H9 (cell line): Measurements from ENCODE around the gene ABLIM3. TPM values are rescaled to one million over a fixed set of nuclear protein-coding genes. Genes with fewer than 3 reads are reported as not detected.

Experiments used
- DNase-seq: peaks from one replicate; pipeline ENCODE4 v3.0.0-alpha.2; 2017
- H2AFZ ChIP-seq: one replicate; pipeline ENCODE4 v1.6.1; 2013; ENCODE audit warnings: mild to moderate bottlenecking, low read length, control low read depth, moderate library complexity
- H2AK5ac ChIP-seq: 2 replicates; pipeline ENCODE4 v1.6.1; 2013; ENCODE audit warnings: low read length, control low read depth, mixed read lengths; ENCODE audit not compliant: insufficient read length
- H2BK120ac ChIP-seq: one replicate; pipeline ENCODE4 v1.6.1; 2013; ENCODE audit warnings: low read depth, mild to moderate bottlenecking, low read length, control low read depth, inconsistent platforms; ENCODE audit not compliant: poor library complexity, severe bottlenecking
- H2BK12ac ChIP-seq: 2 replicates; pipeline ENCODE4 v1.6.1; 2013; ENCODE audit warnings: low read length, control low read depth, mixed read lengths, low read depth; ENCODE audit not compliant: insufficient read length
- H2BK15ac ChIP-seq: 2 replicates; pipeline ENCODE4 v1.6.1; 2013; ENCODE audit warnings: low read depth, low read length, control low read depth
- H2BK20ac ChIP-seq: one replicate; pipeline ENCODE4 v1.6.1; 2013; ENCODE audit warnings: low read depth, mild to moderate bottlenecking, low read length, control low read depth, inconsistent platforms; ENCODE audit not compliant: poor library complexity, severe bottlenecking
- H2BK5ac ChIP-seq: 2 replicates; pipeline ENCODE4 v1.6.1; 2013; ENCODE audit warnings: low read length, control low read depth, mixed read lengths; ENCODE audit not compliant: insufficient read length
- H3K14ac ChIP-seq: 2 replicates; pipeline ENCODE4 v1.6.1; 2013; ENCODE audit warnings: low read length, control low read depth; ENCODE audit not compliant: insufficient read depth
- H3K18ac ChIP-seq: 2 replicates; pipeline ENCODE4 v1.6.1; 2013; ENCODE audit warnings: low read depth, mild to moderate bottlenecking, mixed read lengths, low read length, control low read depth; ENCODE audit not compliant: insufficient read length
- H3K23ac ChIP-seq: 2 replicates; pipeline ENCODE4 v1.6.1; 2013; ENCODE audit warnings: low read length, control low read depth, mixed read lengths, low read depth; ENCODE audit not compliant: insufficient read length
- H3K23me2 ChIP-seq: 2 replicates; pipeline ENCODE4 v1.6.1; 2013; ENCODE audit warnings: low read depth, mild to moderate bottlenecking, mixed read lengths, low read length, control low read depth; ENCODE audit not compliant: insufficient read length, poor library complexity, severe bottlenecking
- H3K27ac ChIP-seq: 2 replicates; pipeline ENCODE4 v1.5.1; 2013; ENCODE audit warnings: low read length, control low read depth, mixed read lengths, low read depth; ENCODE audit not compliant: insufficient read length
- H3K27me3 ChIP-seq: 2 replicates; pipeline ENCODE4 v1.6.1; 2013; ENCODE audit warnings: low read length, control low read depth, inconsistent platforms; ENCODE audit not compliant: insufficient read depth
- H3K4ac ChIP-seq: 2 replicates; pipeline ENCODE4 v1.6.1; 2013; ENCODE audit warnings: low read depth, mild to moderate bottlenecking, control low read depth, inconsistent platforms, low read length, moderate library complexity
- H3K4me1 ChIP-seq: 2 replicates; pipeline ENCODE4 v1.6.1; 2013; ENCODE audit warnings: low read length, control low read depth, inconsistent platforms; ENCODE audit not compliant: insufficient read depth
- H3K4me2 ChIP-seq: 2 replicates; pipeline ENCODE4 v1.6.1; 2013; ENCODE audit warnings: low read length, control low read depth, mixed read lengths; ENCODE audit not compliant: insufficient read length, insufficient read depth
- H3K56ac ChIP-seq: 2 replicates; pipeline ENCODE4 v1.6.1; 2013; ENCODE audit warnings: low read depth, mild to moderate bottlenecking, mixed read lengths, low read length, control low read depth; ENCODE audit not compliant: insufficient read length
- H3K79me1 ChIP-seq: 2 replicates; pipeline ENCODE4 v1.6.1; 2013; ENCODE audit warnings: low read depth, mild to moderate bottlenecking, moderate library complexity, low read length, control low read depth, inconsistent platforms; ENCODE audit not compliant: insufficient read depth, poor library complexity, severe bottlenecking
- H3K79me2 ChIP-seq: 2 replicates; pipeline ENCODE4 v1.6.1; 2013; ENCODE audit warnings: low read length, control low read depth, inconsistent platforms; ENCODE audit not compliant: insufficient read depth
- H3K9ac ChIP-seq: 2 replicates; pipeline ENCODE4 v1.6.1; 2013; ENCODE audit warnings: low read length, control low read depth, mixed read lengths; ENCODE audit not compliant: insufficient read length; ENCODE audit errors: extremely low read depth
- H3K9me3 ChIP-seq: one replicate; pipeline ENCODE4 v1.6.1; 2013; ENCODE audit warnings: low read depth, low read length, inconsistent platforms; ENCODE audit not compliant: control insufficient read depth
- H3T11ph ChIP-seq: one replicate; pipeline ENCODE4 v1.6.1; 2013; ENCODE audit warnings: mild to moderate bottlenecking, low read length, control low read depth, inconsistent platforms
- H4K20me1 ChIP-seq: one replicate; pipeline ENCODE4 v1.6.1; 2013; ENCODE audit not compliant: control insufficient read depth, insufficient read length, insufficient read depth
- H4K5ac ChIP-seq: 2 replicates; pipeline ENCODE4 v1.6.1; 2013; ENCODE audit warnings: low read depth, mild to moderate bottlenecking, mixed read lengths, low read length, control low read depth; ENCODE audit not compliant: insufficient read length
- H4K8ac ChIP-seq: replicated peaks from 2 replicates; pipeline ENCODE4 v1.6.1; 2013; ENCODE audit warnings: low read length, control low read depth, mixed read lengths, low read depth; ENCODE audit not compliant: insufficient read length
- H4K91ac ChIP-seq: 2 replicates; pipeline ENCODE4 v1.6.1; 2013; ENCODE audit warnings: low read depth, mild to moderate bottlenecking, moderate library complexity, mixed read lengths, low read length, control low read depth; ENCODE audit not compliant: insufficient read length
- H3K27ac Mint-ChIP-seq, 3 experiments: 2 replicates in 2 of 3; 3 replicates in 1 of 3; pipeline ENCODE4 v1.8.0; 2020 to 2021; ENCODE audit warnings: mixed read lengths in 3 of 3, mild to moderate bottlenecking in 1 of 3, moderate library complexity in 1 of 3
- H3K27me3 Mint-ChIP-seq: 2 replicates; pipeline ENCODE4 v1.8.0; 2021; ENCODE audit warnings: low read depth, mild to moderate bottlenecking, moderate library complexity, mixed read lengths
- H3K36me3 Mint-ChIP-seq, 3 experiments: 2 replicates in 2 of 3; 3 replicates in 1 of 3; pipeline ENCODE4 v1.8.0; 2020 to 2021; ENCODE audit warnings: low read depth in 3 of 3, mixed read lengths in 3 of 3; ENCODE audit not compliant: insufficient read depth in 1 of 3
- H3K4me1 Mint-ChIP-seq, 2 experiments: 2 replicates each; pipeline ENCODE4 v1.8.0; 2020; ENCODE audit warnings: mixed read lengths in 2 of 2
- H3K4me3 Mint-ChIP-seq, 2 experiments: 2 replicates in 1 of 2; 3 replicates in 1 of 2; pipeline ENCODE4 v1.8.0; 2020 to 2021; ENCODE audit warnings: mild to moderate bottlenecking in 2 of 2, mixed read lengths in 2 of 2, moderate library complexity in 1 of 2
- H3K9me3 Mint-ChIP-seq, 2 experiments: 2 replicates in 1 of 2; 3 replicates in 1 of 2; pipeline ENCODE4 v1.8.0; 2020; ENCODE audit warnings: mild to moderate bottlenecking in 2 of 2, mixed read lengths in 2 of 2, moderate library complexity in 1 of 2
- WGBS: extraction: QIAGEN DNeasy Blood & Tissue Kit; methylation state at CpG from one replicate; pipeline ENCODE4 v1.1.7; 2013; ENCODE audit warnings: missing lambda C conversion rate, low lambda C conversion rate, mixed read lengths; ENCODE audit not compliant: insufficient read length; ENCODE audit errors: extremely low coverage; 5-methylcytosine and 5-hydroxymethylcytosine counted together
- total RNA-seq: library from RNA; stranded (reverse); gene quantifications from 2 replicates; pipeline ENCODE4 v1.2.1, GENCODE V29; 2021
- TF ChIP-seq, protein P1 (sequence below): fragments of 200-600 bp; sonication (generic); conservative IDR thresholded peaks from 3 replicates; pipeline ENCODE4 v1.8.0; 2021; ENCODE audit warnings: antibody characterized with exemption, mild to moderate bottlenecking

ABLIM3 gene
- total RNA-seq, 1 experiment from 2014 or later, result 0.20 TPM

DNA sequence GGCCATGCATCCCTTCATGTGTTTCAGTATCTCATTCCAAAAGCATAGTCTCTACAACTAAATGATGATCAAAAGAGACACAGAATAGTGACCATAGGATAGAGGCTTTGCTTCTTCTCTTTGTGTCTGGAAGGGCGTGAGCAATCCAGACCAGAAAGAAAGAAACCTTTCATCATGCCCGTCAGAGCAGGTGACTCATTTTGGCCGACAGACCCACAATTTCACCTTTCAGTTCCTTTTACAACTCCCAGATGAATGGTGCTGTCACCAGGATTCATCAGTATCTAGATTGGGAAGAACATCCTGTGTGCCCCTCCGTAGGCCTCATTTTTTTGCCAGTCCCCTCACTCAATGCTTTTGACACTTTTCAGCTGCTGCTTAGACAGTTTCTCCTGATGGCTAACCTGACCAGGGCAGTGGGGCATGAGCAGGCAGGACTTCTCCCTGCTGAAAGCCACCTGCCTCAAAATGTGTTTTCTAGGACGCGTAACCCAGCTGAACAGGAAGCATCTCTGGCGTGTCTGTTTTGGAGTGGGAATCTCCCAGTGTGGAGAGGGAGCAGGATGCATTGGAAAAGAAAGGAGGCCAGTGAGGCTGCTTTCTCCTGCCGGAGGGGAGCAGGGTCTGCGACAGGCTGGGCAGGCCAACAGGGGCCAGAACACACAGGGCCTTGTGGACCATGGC lies 21.2 kb downstream of the ABLIM3 start:
- DNase-seq, result no peak
- WGBS, result no CpG with 5 or more reads among the region's 9 CpGs
- no peak overlapping the region; a peak in 1 of 7 replicates for H3K27ac Mint-ChIP-seq
- Histone ChIP-seq H3K23me2 (no peaks in the 10 kb centered on the region), H3K4me2 (no peak overlapping the region), H3K27ac (no peak overlapping the region), H3K79me1 (no peaks in the 10 kb centered on the region), H3K14ac (no peak overlapping the region), H2BK15ac (no peak overlapping the region), H2BK5ac (no peak overlapping the region), H2BK12ac (no peak overlapping the region), H3K18ac (no peak overlapping the region), H3K9ac (no peak overlapping the region), H4K20me1 (no peaks in the 10 kb centered on the region), H2AK5ac (no peak overlapping the region), H3K56ac (no peak overlapping the region), H3K79me2 (no peaks in the 10 kb centered on the region), H3T11ph (no peak overlapping the region), H3K4ac (no peak overlapping the region), H2BK120ac (no peak overlapping the region), H4K91ac (no peak overlapping the region), H4K8ac (no peak overlapping the region), H2AFZ (no peak overlapping the region), H3K23ac (no peak overlapping the region), H3K9me3 (no peaks in the 10 kb centered on the region), H3K4me1 (no peaks in the 10 kb centered on the region), H2BK20ac (no peak overlapping the region), H3K27me3 (no peaks in the 10 kb centered on the region), H4K5ac (no peak overlapping the region)
- no peaks in the 10 kb centered on the region for H3K27me3 Mint-ChIP-seq
- H3K4me1 Mint-ChIP-seq, result no peaks in the 10 kb centered on the region
- H3K36me3 Mint-ChIP-seq, result no peaks in the 10 kb centered on the region
- no peak overlapping the region for H3K4me3 Mint-ChIP-seq
- TF ChIP-seq, protein P1, sequence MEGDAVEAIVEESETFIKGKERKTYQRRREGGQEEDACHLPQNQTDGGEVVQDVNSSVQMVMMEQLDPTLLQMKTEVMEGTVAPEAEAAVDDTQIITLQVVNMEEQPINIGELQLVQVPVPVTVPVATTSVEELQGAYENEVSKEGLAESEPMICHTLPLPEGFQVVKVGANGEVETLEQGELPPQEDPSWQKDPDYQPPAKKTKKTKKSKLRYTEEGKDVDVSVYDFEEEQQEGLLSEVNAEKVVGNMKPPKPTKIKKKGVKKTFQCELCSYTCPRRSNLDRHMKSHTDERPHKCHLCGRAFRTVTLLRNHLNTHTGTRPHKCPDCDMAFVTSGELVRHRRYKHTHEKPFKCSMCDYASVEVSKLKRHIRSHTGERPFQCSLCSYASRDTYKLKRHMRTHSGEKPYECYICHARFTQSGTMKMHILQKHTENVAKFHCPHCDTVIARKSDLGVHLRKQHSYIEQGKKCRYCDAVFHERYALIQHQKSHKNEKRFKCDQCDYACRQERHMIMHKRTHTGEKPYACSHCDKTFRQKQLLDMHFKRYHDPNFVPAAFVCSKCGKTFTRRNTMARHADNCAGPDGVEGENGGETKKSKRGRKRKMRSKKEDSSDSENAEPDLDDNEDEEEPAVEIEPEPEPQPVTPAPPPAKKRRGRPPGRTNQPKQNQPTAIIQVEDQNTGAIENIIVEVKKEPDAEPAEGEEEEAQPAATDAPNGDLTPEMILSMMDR, result no peak
- no peaks in the 10 kb centered on the region for H3K9me3 Mint-ChIP-seq
